ENCODE data around the gene ZNF688.

DNA sequence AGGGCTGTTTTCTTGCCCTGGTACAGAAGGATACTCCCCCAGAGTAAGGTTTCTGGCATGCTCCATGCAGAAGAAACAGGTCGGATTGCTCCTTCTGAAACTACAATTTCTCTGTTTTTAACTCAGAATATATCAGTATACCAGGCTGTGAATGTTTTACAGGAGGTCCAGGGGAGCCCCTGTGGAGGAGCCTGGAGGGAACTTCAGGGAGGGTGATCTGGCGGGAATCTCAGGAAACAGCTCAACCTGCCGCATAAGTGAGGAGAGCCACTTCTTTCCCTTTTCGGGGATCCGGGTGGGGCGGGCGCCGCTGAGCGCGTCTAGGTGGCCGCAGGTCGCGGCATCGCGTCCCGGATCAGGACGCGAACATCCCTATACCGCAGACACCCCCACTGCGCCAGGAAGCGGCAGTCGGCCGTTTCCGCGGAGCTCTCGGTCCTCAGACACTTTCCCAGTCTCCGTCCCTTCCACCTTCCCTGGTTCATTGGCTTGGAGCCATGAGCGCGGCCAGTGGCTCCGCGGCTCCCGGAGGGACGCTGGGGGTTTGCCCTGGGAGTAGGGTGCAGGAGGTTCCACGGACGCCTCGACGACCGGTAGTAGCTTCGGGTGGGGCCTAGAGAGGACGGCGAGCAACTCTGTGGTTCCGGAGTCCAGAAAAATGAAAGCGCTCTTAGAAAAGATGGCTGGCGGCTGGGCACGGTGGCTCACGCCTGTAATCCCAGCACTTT, 10.3 kb downstream of the ZNF688 start:
- TF ChIP-seq SMC3 (IDR thresholded peaks at IDR 0.05) = no peak
- TF ChIP-seq, protein P1, sequence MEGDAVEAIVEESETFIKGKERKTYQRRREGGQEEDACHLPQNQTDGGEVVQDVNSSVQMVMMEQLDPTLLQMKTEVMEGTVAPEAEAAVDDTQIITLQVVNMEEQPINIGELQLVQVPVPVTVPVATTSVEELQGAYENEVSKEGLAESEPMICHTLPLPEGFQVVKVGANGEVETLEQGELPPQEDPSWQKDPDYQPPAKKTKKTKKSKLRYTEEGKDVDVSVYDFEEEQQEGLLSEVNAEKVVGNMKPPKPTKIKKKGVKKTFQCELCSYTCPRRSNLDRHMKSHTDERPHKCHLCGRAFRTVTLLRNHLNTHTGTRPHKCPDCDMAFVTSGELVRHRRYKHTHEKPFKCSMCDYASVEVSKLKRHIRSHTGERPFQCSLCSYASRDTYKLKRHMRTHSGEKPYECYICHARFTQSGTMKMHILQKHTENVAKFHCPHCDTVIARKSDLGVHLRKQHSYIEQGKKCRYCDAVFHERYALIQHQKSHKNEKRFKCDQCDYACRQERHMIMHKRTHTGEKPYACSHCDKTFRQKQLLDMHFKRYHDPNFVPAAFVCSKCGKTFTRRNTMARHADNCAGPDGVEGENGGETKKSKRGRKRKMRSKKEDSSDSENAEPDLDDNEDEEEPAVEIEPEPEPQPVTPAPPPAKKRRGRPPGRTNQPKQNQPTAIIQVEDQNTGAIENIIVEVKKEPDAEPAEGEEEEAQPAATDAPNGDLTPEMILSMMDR (IDR thresholded peaks at IDR 0.05) = no peak
- no peak for TF ChIP-seq MYC (IDR thresholded peaks at IDR 0.05; ENCODE audit: borderline replicate concordance, low read length)
- no peak for TF ChIP-seq POLR2AphosphoS2 (conservative IDR thresholded peaks at IDR 0.05; ENCODE audit: low read length)
- TF ChIP-seq KDM1A (IDR thresholded peaks at IDR 0.05; ENCODE audit: low read depth) = no peak
- no peak for TF ChIP-seq CBX2 (IDR thresholded peaks at IDR 0.05; ENCODE audit: borderline replicate concordance, low read depth)
- no peak for TF ChIP-seq MAZ (IDR thresholded peaks at IDR 0.05; ENCODE audit: borderline replicate concordance, low read depth, low read length)
- no peak for TF ChIP-seq CEBPB (IDR thresholded peaks at IDR 0.05)
- no peak for TF ChIP-seq RCOR1 (IDR thresholded peaks at IDR 0.05; ENCODE audit: low read depth, low read length)
- TF ChIP-seq, protein P2, sequence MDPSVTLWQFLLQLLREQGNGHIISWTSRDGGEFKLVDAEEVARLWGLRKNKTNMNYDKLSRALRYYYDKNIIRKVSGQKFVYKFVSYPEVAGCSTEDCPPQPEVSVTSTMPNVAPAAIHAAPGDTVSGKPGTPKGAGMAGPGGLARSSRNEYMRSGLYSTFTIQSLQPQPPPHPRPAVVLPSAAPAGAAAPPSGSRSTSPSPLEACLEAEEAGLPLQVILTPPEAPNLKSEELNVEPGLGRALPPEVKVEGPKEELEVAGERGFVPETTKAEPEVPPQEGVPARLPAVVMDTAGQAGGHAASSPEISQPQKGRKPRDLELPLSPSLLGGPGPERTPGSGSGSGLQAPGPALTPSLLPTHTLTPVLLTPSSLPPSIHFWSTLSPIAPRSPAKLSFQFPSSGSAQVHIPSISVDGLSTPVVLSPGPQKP (IDR thresholded peaks at IDR 0.05; ENCODE audit: low read depth, low read length) = no peak
